Neural cell (in vitro differentiated cells): ENCODE measurements around the gene CDC37L1. TPM values are rescaled to one million over a fixed set of nuclear protein-coding genes. Genes with fewer than 3 reads are reported as not detected.

Experiments
- H2AFZ ChIP-seq: fragments of 200-600, 300-800 bp; sonication (generic), shearing (Covaris generic); 2 replicates; pipeline ENCODE4 v1.6.0; 2014; ENCODE audit warnings: low read depth, mild to moderate bottlenecking, antibody characterized with exemption, low read length, moderate library complexity
- H3F3A ChIP-seq: fragments of 200-600 bp; shearing (Covaris generic); 2 replicates; pipeline ENCODE4 v1.6.1; 2016; ENCODE audit warnings: mild to moderate bottlenecking, moderate library complexity, mixed read lengths, antibody characterized with exemption, low read length; ENCODE audit not compliant: insufficient read depth, poor library complexity, severe bottlenecking
- H3K27ac ChIP-seq: fragments of 200-600, 300-800 bp; sonication (generic), shearing (Covaris generic); 2 replicates; pipeline ENCODE4 v1.5.1; 2014; ENCODE audit warnings: mild to moderate bottlenecking, low read length, moderate library complexity
- H3K27me3 ChIP-seq: fragments of 300-800, 200-600 bp; sonication (generic), shearing (Covaris generic); 2 replicates; pipeline ENCODE4 v1.6.0; 2014; ENCODE audit warnings: mild to moderate bottlenecking, low read depth, low read length, moderate library complexity; ENCODE audit not compliant: insufficient read depth
- H3K36me3 ChIP-seq: fragments of 300-800, 200-600 bp; sonication (generic), shearing (Covaris generic); 2 replicates; pipeline ENCODE4 v1.5.1; 2014; ENCODE audit warnings: mild to moderate bottlenecking, antibody characterized with exemption, low read length, moderate library complexity; ENCODE audit not compliant: insufficient read depth
- H3K4me2 ChIP-seq: fragments of 300-800, 200-600 bp; sonication (generic), shearing (Covaris generic); 2 replicates; pipeline ENCODE4 v1.6.0; 2014; ENCODE audit warnings: mild to moderate bottlenecking, low read length
- H3K4me3 ChIP-seq: fragments of 300-800, 200-600 bp; sonication (generic), shearing (Covaris generic); 2 replicates; pipeline ENCODE4 v1.5.1; 2014; ENCODE audit warnings: mild to moderate bottlenecking, low read length, moderate library complexity
- H3K79me2 ChIP-seq: fragments of 200-600 bp; shearing (Covaris generic); replicated peaks from 2 replicates; pipeline ENCODE4 v1.6.0; 2014; ENCODE audit warnings: mild to moderate bottlenecking, low read length, moderate library complexity; ENCODE audit not compliant: insufficient read depth
- H3K9ac ChIP-seq: fragments of 300-800, 200-600 bp; sonication (generic), shearing (Covaris generic); 2 replicates; pipeline ENCODE4 v1.6.1; 2016; ENCODE audit warnings: mild to moderate bottlenecking, low read length, mixed read lengths
- H3K9me2 ChIP-seq: fragments of 200-600 bp; shearing (Covaris generic); 2 replicates; pipeline ENCODE4 v1.6.1; 2016; ENCODE audit warnings: mild to moderate bottlenecking, low read length, mixed read lengths; ENCODE audit not compliant: insufficient read depth
- H3K9me3 ChIP-seq: fragments of 200-600, 300-800 bp; sonication (generic), shearing (Covaris generic); 2 replicates; pipeline ENCODE4 v1.6.1; 2016; ENCODE audit warnings: mild to moderate bottlenecking, mixed run types, low read length, moderate library complexity, mixed read lengths
- H4K20me1 ChIP-seq: fragments of 200-600 bp; shearing (Covaris generic); 2 replicates; pipeline ENCODE4 v1.6.1; 2016; ENCODE audit warnings: mild to moderate bottlenecking, mixed run types; ENCODE audit not compliant: insufficient read depth
- EP300 ChIP-seq: fragments of 450-650 bp; conservative IDR thresholded peaks from 2 replicates; pipeline ENCODE4 v1.6.1; 2014; ENCODE audit warnings: antibody characterized with exemption, mild to moderate bottlenecking, moderate library complexity; ENCODE audit not compliant: poor library complexity, severe bottlenecking
- EZH2 ChIP-seq: fragments of 200-600, 300-800 bp; shearing (Covaris generic), sonication (generic); IDR thresholded peaks from 2 replicates; pipeline ENCODE4 v1.6.1; 2014; ENCODE audit warnings: antibody characterized with exemption, low read length, borderline replicate concordance, mild to moderate bottlenecking; ENCODE audit not compliant: insufficient read depth, poor library complexity, severe bottlenecking
- MXI1 ChIP-seq: fragments of 450-650 bp; conservative IDR thresholded peaks from 2 replicates; pipeline ENCODE4 v1.6.1; 2014; ENCODE audit warnings: antibody characterized with exemption, mild to moderate bottlenecking; ENCODE audit not compliant: poor library complexity, severe bottlenecking
- POLR2AphosphoS5 ChIP-seq: IDR thresholded peaks from 2 replicates; pipeline ENCODE4 v1.6.1; 2012
- RAD21 ChIP-seq: fragments of 450-650 bp; conservative IDR thresholded peaks from 2 replicates; pipeline ENCODE4 v1.6.1; 2014; ENCODE audit warnings: antibody characterized with exemption, mild to moderate bottlenecking, moderate library complexity
- SMC3 ChIP-seq: fragments of 450-650 bp; conservative IDR thresholded peaks from 2 replicates; pipeline ENCODE4 v1.6.1; 2014; ENCODE audit warnings: antibody characterized with exemption, mild to moderate bottlenecking, moderate library complexity; ENCODE audit not compliant: poor library complexity
- TAF1 ChIP-seq: IDR thresholded peaks from 2 replicates; pipeline ENCODE4 v1.6.1; 2012; ENCODE audit warnings: low read depth
- polyA plus RNA-seq: library from polyadenylated mRNA; depleted of rRNA; stranded (reverse); fragments of >200 nt; gene quantifications from 2 replicates; pipeline ENCODE4 v1.2.3, GENCODE V29; 2014
- TF ChIP-seq, protein P1 (sequence below): fragments of 450-650 bp; IDR thresholded peaks from 2 replicates; pipeline ENCODE4 v1.5.1; 2014; ENCODE audit warnings: antibody characterized with exemption, mild to moderate bottlenecking, moderate library complexity; ENCODE audit not compliant: poor library complexity, severe bottlenecking
- TF ChIP-seq, protein P2 (sequence below): IDR thresholded peaks from 2 replicates; pipeline ENCODE4 v1.6.1; 2012; ENCODE audit warnings: borderline replicate concordance

The CDC37L1 gene
- polyA plus RNA-seq, 1 donor from 2014 or later = 34.7 TPM

- Histone ChIP-seq H3K9ac (no peak overlapping the region), H3K27ac (no peak overlapping the region), H3K9me2 (no peaks in the 10 kb centered on the region), H3K27me3 (no peaks in the 10 kb centered on the region), H3K79me2 (no peaks in the 10 kb centered on the region), H3K9me3 (no peaks in the 10 kb centered on the region), H3F3A (no peaks in the 10 kb centered on the region), H2AFZ (no peak overlapping the region), H3K4me3 (no peak overlapping the region), H3K36me3 (no peaks in the 10 kb centered on the region), H4K20me1 (no peaks in the 10 kb centered on the region), H3K4me2 (no peak overlapping the region)
- TF ChIP-seq MXI1 (no peak), SMC3 (peak; percentile 77), EP300 (no peak), RAD21 (peak; percentile 73)
- TF ChIP-seq, protein P1, sequence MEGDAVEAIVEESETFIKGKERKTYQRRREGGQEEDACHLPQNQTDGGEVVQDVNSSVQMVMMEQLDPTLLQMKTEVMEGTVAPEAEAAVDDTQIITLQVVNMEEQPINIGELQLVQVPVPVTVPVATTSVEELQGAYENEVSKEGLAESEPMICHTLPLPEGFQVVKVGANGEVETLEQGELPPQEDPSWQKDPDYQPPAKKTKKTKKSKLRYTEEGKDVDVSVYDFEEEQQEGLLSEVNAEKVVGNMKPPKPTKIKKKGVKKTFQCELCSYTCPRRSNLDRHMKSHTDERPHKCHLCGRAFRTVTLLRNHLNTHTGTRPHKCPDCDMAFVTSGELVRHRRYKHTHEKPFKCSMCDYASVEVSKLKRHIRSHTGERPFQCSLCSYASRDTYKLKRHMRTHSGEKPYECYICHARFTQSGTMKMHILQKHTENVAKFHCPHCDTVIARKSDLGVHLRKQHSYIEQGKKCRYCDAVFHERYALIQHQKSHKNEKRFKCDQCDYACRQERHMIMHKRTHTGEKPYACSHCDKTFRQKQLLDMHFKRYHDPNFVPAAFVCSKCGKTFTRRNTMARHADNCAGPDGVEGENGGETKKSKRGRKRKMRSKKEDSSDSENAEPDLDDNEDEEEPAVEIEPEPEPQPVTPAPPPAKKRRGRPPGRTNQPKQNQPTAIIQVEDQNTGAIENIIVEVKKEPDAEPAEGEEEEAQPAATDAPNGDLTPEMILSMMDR = peak; percentile 72
Observed at GRCh38 chr9:4640027-4640426, 39.3 kb upstream of the CDC37L1 start.

DNA sequence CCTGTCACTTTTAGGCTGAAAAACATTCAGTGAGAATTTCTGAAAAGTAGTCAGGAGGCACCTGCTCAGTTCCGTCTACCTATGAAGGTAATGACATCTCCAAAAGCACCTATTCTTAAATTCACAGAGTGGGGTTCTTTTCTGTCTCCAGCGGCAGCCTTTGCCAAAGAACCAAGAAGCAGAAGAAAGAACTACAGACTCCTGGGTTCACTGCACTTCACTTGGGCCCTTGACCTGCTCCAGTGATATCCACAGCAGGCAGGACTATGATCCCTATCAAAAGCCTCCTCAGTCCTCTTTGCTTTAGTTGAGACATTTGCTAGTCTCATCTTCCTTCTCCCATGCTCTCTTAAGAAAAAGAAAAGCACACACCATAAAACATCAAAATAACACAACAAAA is 37.0 kb upstream of the CDC37L1 start:
- no peaks in the 10 kb centered on the region for H3K79me2 ChIP-seq
- no peaks in the 10 kb centered on the region for H3K9me2 ChIP-seq
- no peak overlapping the region for H2AFZ ChIP-seq
- H3K4me2 ChIP-seq = no peak overlapping the region
- no peaks in the 10 kb centered on the region for H3F3A ChIP-seq
- TF ChIP-seq EP300 (no peak), SMC3 (no peak), RAD21 (no peak), POLR2AphosphoS5 (no peak), MXI1 (no peak), EZH2 (no peak), TAF1 (no peak)
- TF ChIP-seq, protein P1 = no peak
- TF ChIP-seq, protein P2, sequence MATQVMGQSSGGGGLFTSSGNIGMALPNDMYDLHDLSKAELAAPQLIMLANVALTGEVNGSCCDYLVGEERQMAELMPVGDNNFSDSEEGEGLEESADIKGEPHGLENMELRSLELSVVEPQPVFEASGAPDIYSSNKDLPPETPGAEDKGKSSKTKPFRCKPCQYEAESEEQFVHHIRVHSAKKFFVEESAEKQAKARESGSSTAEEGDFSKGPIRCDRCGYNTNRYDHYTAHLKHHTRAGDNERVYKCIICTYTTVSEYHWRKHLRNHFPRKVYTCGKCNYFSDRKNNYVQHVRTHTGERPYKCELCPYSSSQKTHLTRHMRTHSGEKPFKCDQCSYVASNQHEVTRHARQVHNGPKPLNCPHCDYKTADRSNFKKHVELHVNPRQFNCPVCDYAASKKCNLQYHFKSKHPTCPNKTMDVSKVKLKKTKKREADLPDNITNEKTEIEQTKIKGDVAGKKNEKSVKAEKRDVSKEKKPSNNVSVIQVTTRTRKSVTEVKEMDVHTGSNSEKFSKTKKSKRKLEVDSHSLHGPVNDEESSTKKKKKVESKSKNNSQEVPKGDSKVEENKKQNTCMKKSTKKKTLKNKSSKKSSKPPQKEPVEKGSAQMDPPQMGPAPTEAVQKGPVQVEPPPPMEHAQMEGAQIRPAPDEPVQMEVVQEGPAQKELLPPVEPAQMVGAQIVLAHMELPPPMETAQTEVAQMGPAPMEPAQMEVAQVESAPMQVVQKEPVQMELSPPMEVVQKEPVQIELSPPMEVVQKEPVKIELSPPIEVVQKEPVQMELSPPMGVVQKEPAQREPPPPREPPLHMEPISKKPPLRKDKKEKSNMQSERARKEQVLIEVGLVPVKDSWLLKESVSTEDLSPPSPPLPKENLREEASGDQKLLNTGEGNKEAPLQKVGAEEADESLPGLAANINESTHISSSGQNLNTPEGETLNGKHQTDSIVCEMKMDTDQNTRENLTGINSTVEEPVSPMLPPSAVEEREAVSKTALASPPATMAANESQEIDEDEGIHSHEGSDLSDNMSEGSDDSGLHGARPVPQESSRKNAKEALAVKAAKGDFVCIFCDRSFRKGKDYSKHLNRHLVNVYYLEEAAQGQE = no peak
- H3K9ac ChIP-seq = no peak overlapping the region
- no peaks in the 10 kb centered on the region for H3K27me3 ChIP-seq
- no peak overlapping the region for H3K27ac ChIP-seq
- H4K20me1 ChIP-seq = no peaks in the 10 kb centered on the region
- H3K4me3 ChIP-seq = no peak overlapping the region
- H3K9me3 ChIP-seq = no peaks in the 10 kb centered on the region
- H3K36me3 ChIP-seq = no peaks in the 10 kb centered on the region
